ENCODE data around the gene CLDN20.
A peak's percentile ranks its signal among the peaks of the same experiment; 100 is the strongest.

The CLDN20 gene

DNA sequence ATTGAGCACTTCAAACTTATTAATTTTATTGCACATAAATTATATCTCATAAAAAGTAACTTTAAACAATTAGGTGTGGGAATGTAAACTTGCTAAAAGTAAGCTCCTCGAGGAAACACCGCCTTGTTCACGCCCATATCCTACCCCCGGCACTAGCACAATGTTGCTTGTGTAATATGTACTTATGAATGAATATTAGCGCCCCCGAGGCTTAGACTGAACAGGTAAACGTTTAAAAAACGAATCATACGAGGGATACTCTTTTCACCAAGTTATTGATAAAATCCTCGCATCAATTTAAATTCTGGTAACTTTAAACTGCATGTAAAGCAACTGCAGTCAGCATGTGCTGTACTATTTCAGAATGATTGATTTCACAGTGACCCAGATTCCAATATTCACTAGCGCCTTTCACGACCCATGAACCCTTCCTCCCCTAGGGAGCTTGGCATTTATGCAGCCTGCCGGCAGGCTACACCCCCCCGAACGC, 49.8 kb downstream of the CLDN20 start:
- peak in 1 of 6 experiments; percentile 51 for DNase-seq

DNA sequence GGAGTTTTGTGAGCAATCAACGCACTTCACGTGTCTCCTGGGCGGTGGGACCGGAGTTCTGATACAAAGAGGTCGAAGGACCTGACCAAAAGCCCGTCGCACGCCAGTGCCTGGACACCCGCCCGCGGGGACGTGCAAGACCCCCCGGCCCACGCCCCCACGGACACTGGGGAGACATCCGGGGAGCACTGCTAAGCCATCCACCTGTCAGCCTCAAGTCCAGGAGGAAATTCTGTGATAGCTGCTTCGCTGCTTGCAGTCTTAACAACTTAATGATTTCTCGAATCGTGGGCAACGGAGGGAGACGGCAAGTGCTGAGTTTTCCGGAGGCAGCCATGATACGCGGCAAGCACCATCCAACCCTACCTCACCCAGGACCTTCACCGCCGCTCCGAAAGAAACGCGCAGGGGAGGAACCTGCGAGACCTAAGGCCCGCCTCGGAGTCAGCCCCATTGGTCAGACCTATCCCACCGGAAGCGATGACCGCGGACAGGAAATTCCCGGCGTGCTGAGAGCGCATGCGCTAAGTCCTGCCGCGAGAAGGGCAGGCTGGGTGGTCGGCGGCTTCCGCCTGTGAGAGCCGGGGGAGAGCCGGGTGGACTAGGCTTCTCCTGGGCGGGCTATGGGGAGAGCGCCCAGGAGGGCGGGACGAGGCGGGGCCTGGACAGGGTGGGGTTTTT, 50.4 kb downstream of the CLDN20 start, which contains the start of gene TFB1M:
Gene TFB1M, minus strand, starts transcription at position 393 of the 681 bp plus-strand sequence. Its CDS starts 56 bp downstream, at position 337.
- peak; percentile 89 to 96 (median 95) for DNase-seq

DNA sequence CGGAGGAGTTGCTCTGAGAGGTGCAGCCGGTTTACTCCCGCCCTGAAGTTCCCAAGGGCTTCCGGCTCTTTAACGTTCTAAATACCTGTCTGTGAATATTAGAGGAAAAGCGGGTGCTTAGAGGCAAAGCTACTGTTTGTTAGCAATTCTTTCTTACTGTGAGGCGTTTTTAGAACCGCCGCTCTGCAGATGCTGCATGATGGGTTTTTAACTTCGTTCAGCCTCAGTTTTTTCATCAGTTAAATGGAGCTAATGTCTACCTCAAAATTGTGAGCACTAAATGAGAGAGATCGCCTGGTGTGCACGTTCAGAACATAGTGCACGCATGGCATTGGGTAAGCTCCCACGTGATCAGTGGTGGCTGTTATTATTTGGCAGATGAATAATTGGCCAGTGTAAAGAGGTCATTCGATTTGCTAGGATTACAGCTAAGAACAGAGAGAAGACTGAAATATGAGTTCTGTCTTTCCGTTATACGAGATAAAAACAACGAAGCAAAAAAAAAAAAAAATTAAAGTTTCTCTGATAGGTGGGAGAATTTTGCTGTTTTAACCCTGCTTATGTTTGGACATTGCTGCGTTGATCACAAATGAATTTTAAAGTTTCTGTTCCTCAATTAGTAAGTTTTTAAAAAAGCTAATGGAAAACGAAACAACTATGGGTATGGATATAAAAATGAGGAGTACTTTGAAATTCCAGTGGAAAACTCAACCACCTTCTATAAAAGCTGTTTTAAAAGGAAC, 51.1 kb downstream of the CLDN20 start:
- peak in 1 of 6 experiments; percentile 49 for DNase-seq

DNA sequence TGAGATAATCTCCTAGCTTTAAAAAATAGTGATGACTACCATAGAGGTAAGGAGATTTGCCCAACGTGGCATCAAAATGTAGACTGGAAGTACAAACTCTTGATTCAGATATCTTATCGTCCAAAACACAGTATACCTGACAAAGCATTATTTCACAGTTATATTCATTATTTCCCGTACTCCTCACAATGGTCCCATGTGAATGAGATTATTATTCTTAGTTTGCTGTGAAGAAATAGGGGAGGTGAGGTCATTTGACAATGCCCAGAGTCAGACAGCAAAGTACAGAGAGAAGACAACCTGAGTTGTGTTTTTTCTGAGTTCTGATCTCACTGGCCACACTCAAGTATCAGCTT, 51.7 kb downstream of the CLDN20 start:
- DNase-seq = no peak

DNA sequence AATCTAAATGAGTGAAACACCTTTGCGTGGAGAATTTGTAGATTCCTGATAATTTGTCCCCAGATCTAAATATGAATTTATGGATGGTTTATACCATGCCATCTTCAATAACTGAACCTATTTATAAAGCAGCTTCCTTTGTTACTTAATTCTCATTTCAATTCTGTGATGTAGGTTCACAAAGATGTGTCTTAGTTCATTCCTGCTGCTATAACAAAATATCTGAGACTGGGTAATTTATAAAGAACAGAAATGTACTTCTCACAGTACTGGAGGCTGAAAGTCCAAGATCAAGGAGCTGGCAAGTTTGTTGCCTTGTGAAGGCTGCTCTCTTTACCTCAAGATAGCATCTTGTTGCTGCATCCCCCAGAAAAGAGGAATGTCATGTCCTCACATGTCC, 52.6 kb downstream of the CLDN20 start:
- DNase-seq = no peak

DNA sequence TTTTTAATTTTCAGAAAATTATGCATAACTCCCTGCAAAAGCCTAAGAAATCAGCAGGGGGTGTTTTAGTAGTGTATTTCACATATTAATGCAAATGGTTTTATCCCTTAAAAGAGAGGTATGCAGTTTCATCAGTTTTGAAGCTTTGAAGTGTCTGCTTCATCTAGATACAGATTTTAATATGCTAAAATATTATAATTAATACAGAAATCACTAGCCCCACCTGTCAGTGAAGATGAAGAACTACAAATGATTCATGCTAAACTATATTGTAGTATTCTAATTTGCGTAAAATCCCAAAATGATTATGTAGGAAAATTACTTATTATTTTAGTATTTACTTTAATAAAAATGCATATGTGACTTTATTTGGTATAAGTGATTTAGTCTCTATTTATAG, 53.4 kb downstream of the CLDN20 start:
- DNase-seq = no peak

DNA sequence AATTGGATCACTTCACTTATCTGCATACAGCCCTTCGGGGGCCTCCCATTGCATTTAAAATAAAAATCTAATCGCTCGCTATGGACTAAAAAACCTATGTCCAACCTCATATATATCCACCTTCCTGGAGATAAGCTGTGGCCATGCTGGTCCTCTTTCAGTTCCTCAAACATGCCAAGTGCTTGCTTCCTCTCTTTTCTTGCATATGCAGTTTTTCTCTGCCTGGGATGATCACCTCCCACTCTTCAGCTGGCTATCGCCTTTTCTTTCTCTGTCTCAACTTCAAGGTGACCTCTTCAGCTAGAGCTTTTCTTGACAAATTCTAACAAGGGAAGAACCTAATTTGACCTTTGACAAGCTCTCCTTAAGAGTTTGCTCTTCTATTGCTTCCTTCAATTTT, 56.1 kb downstream of the CLDN20 start:
- no peak for DNase-seq

DNA sequence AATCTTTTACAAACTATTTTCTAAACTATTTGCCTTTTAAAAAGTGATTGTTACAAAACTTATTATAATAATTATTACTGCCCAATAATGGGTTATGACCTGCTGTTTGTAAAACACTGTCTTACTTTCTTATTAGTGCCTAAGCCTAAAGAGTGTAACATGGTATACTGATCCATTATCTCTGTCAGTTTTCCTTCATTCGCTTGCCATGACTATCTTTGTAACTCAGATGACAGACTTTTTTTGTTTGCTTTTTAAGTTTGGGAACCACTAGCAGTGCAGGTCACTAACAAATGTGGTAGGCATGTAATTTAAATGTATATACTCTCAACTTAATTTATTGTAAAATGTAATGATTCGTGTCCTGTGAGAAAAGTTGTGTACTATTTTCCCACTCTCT, 60.4 kb downstream of the CLDN20 start:
- no peak for DNase-seq

DNA sequence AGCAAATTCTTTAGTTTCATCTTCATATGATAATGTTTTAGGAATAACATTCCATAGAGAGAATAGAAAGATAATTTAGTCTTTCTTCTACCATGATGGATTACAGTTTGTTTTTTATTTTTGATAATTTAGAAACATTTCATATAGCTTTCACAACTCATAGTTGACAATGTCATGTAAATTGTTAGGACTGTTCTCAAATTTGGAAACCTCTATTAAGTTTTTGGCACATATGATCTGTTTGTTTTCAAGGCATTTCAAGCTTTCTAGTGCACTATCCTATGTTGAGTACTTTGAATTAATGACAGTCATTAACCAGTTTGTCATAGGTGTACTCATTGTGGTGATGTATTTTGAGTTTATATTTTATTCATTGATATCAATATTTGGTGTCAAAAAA, 61.2 kb downstream of the CLDN20 start:
- no peak for DNase-seq

DNA sequence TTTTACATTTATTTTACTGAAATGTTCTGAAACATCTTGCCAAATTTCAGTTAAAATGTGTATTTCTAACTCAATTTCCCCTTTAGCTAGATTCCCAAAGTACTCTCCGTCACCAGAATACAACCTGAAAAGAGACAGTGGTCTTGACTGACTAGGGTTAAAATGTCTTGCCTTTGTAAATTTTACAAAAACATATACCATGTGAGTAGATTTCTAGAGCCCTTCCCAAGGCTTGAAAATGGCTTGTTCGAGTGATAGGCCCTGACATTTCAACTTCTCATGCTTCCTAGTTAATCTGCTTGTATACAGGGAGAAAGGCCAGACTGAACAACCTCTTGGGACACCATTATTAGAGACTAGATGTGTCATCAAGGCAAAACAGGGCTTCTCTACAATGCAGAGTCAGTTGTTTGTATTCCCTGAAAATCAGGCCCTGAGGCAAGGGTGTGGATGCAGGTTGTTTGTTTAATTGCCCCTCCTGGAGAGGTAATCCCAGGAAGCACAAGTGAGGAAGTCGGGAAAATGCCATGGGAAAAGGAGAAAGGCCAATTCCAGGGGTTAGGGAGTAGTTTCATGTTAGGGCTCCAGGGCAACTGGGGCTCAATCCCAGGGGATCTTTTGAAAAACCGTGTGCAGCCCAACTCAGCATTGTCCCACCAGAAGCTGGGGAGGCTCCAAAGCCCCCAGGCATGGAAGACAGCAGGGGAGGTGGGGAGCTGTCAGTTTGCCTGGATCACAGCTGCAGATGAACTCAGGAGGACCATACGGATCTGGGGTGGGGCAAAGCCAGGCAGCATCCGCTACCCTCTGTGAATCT, 62.1 kb downstream of the CLDN20 start:
- DNase-seq = no peak
